Measurements from ENCODE around the gene EMC7. TPM values are rescaled to one million over a fixed set of nuclear protein-coding genes. Genes with fewer than 3 reads are reported as not detected.

Gene EMC7
- total and polyA plus RNA-seq, 10 of the 15 experiments (the other 5 are each of a cell fraction or from before 2014, with no cell fraction given): 16.5 to 88.9 (median 45.0) TPM

- no peaks in the 10 kb centered on the region for H3K79me2 ChIP-seq (ENCODE audit: control insufficient read depth, insufficient read depth, low read length)
- no peaks in the 10 kb centered on the region for H4K20me1 ChIP-seq (ENCODE audit: control insufficient read depth, insufficient read depth)
- H3K27me3 ChIP-seq (replicated peaks in 1 of 2; ENCODE audit: control insufficient read depth in 2 of 2, insufficient read depth in 2 of 2, low read length in 1 of 2): no peaks in the 10 kb centered on the region
- 0% methylated on average over 1 of the region's 1 CpG for WGBS (ENCODE audit: insufficient coverage, insufficient replicate concordance, low lambda C conversion rate, missing lambda C conversion rate)
- no peak overlapping the region for H3K4me2 ChIP-seq (ENCODE audit: control insufficient read depth, insufficient read depth)
- no peak overlapping the region for H3K9ac ChIP-seq (ENCODE audit: control insufficient read depth, insufficient read depth, low read length)
- in situ Hi-C loops (cut with MboI) (no loop called here), intact Hi-C loops (cut with micrococcal nuclease; ENCODE audit: unreplicated experiment) (no loop called here)
- no peak overlapping the region for H3K4me3 ChIP-seq
- H3K4me1 ChIP-seq (ENCODE audit: control insufficient read depth, insufficient read depth, low read length): no peaks in the 10 kb centered on the region
- H2AFZ ChIP-seq (ENCODE audit: control insufficient read depth, low read depth, low read length): no peak overlapping the region
- ChIA-PET CTCF (interaction anchor here (1.0 to 1.6 kb wide), 3 partner anchors 16 to 85 kb away, joined by 3 to 7 read pairs (median 3); no protein-coding TSS in a partner anchor), POLR2A (interaction anchor here (0.8 kb wide), 1 partner anchor 34 kb away, joined by 5 read pairs; no protein-coding TSS in a partner anchor), SMC1A (ENCODE audit: uncharacterized antibody, unreplicated experiment) (interaction anchor here (0.6 to 1.2 kb wide), 2 partner anchors 22 to 31 kb away, joined by 3 to 4 read pairs; no protein-coding TSS in a partner anchor), RAD21 (ENCODE audit: unreplicated experiment) (interaction anchor here (0.6 kb wide), 1 partner anchor 17 kb away, joined by 5 read pairs; no protein-coding TSS in a partner anchor)
- no peak overlapping the region for H3K27ac ChIP-seq (ENCODE audit: control insufficient read depth, insufficient read depth)
- FAIRE-seq (no peak), DNase-seq (ENCODE audit: low read depth, low spot score) (no peak), ATAC-seq (no peak)
- BruUV-seq (replicated peaks): no TSS peak
- H3K9me3 ChIP-seq (replicated peaks; ENCODE audit: control insufficient read depth, insufficient read depth, low read length): no peaks in the 10 kb centered on the region
- no peaks in the 10 kb centered on the region for H3K36me3 ChIP-seq (ENCODE audit: control insufficient read depth in 2 of 2, insufficient read depth in 2 of 2, low read length in 1 of 2)
- no peak for TF ChIP-seq PAX8 (IDR thresholded peaks at IDR 0.05)
- no peak for TF ChIP-seq EP300 (IDR thresholded peaks at IDR 0.05; ENCODE audit: borderline replicate concordance in 1 of 2, control insufficient read depth in 1 of 2, low read depth in 2 of 2, low read length in 2 of 2)
- TF ChIP-seq MYC (IDR thresholded peaks at IDR 0.05; ENCODE audit: insufficient read depth, insufficient read length, insufficient replicate concordance, low read length, severe bottlenecking): no peak
- TF ChIP-seq ASH2L (IDR thresholded peaks at IDR 0.05; ENCODE audit: borderline replicate concordance, low read depth): no peak
- TF ChIP-seq MEF2B (IDR thresholded peaks at IDR 0.05; ENCODE audit: partially characterized antibody, poor library complexity, severe bottlenecking): no peak
- TF ChIP-seq LARP7 (IDR thresholded peaks at IDR 0.05): no peak
- no peak for TF ChIP-seq MTA3 (IDR thresholded peaks at IDR 0.05; ENCODE audit: borderline replicate concordance, low read length)
- TF ChIP-seq BMI1 (IDR thresholded peaks at IDR 0.05; ENCODE audit: borderline replicate concordance): no peak
- TF ChIP-seq E2F4 (IDR thresholded peaks at IDR 0.05; ENCODE audit: low read depth, low read length): no peak
- no peak for TF ChIP-seq ZNF274 (IDR thresholded peaks at IDR 0.05; ENCODE audit: insufficient read depth, insufficient read length)
- no peak for TF ChIP-seq TCF3 (IDR thresholded peaks at IDR 0.05; ENCODE audit: borderline replicate concordance, insufficient read depth, low read depth, low read length)
- TF ChIP-seq E4F1 (IDR thresholded peaks at IDR 0.05; ENCODE audit: borderline replicate concordance, partially characterized antibody): no peak
- TF ChIP-seq IRF5 (IDR thresholded peaks at IDR 0.05; ENCODE audit: borderline replicate concordance): no peak
- no peak for TF ChIP-seq JUND (IDR thresholded peaks at IDR 0.05; ENCODE audit: low read depth, low read length)
- no peak for TF ChIP-seq SKIL (IDR thresholded peaks at IDR 0.05; ENCODE audit: low read depth, poor library complexity, severe bottlenecking)
- no peak for TF ChIP-seq NRF1 (conservative IDR thresholded peaks at IDR 0.05; ENCODE audit: low read depth, low read length)
Measured at GRCh38 chr15:34125945-34126344, 24.3 kb upstream of the EMC7 start.
